Panc1 (cell line): ENCODE data around the gene CORO2B. TPM values are rescaled to one million over a fixed set of nuclear protein-coding genes. Genes with fewer than 3 reads are reported as not detected.

Experiments
- ATAC-seq: fragments of 200-7000 bp; cut with Tn5 transposase; 2 replicates; pipeline ENCODE4 v1.9.1; 2020; ENCODE audit warnings: mild to moderate bottlenecking, moderate library complexity
- BruUV-seq: library from RNA; stranded (reverse); fragments of 400-500 nt; replicated peaks from 2 replicates; lab custom pipeline; 2021; lab: Mats Ljungman, UMichigan
- CTCF ChIA-PET: fragments of 300-600 bp; sonication (Branson Sonifier 250); formaldehyde crosslinking; loops from one replicate; lab custom pipeline; 2022; ENCODE audit warnings: antibody characterized with exemption; lab: Charles Lee
- POLR2A ChIA-PET: fragments of 300-600 bp; sonication (Branson Sonifier 250); formaldehyde crosslinking; loops from one replicate; lab custom pipeline; 2022; ENCODE audit warnings: antibody characterized with exemption; lab: Charles Lee
- DNase-seq: peaks from one replicate; pipeline ENCODE4 v3.0.0-alpha.2; 2010; ENCODE audit warnings: low read depth, low spot score
- H3K27ac ChIP-seq: 2 replicates; pipeline ENCODE4 v1.5.1; 2011; ENCODE audit warnings: mild to moderate bottlenecking, low read length, inconsistent platforms
- H3K27me3 ChIP-seq: fragments of 200-500 bp; sonication (Bioruptor generic); 2 replicates; pipeline ENCODE4 v1.6.0; 2014; ENCODE audit warnings: low read length, inconsistent platforms; ENCODE audit not compliant: control insufficient read depth, insufficient read depth
- H3K36me3 ChIP-seq: fragments of 200-500 bp; sonication (Bioruptor generic); 2 replicates; pipeline ENCODE4 v1.5.1; 2014; ENCODE audit warnings: inconsistent platforms, mild to moderate bottlenecking, low read length, moderate library complexity; ENCODE audit not compliant: control insufficient read depth, insufficient read depth
- H3K4me1 ChIP-seq: 2 replicates; pipeline ENCODE4 v1.5.1; 2011; ENCODE audit warnings: inconsistent platforms, mild to moderate bottlenecking, low read length, moderate library complexity; ENCODE audit not compliant: control insufficient read depth, insufficient read depth
- H3K4me3 ChIP-seq, 2 experiments: 2 replicates each; pipeline ENCODE4 v1.5.1; 2011 to 2012; ENCODE audit warnings: low read depth in 2 of 2, low read length in 2 of 2, mild to moderate bottlenecking in 2 of 2, inconsistent platforms in 1 of 2, moderate library complexity in 1 of 2
- H3K9me3 ChIP-seq: fragments of 200-500 bp; sonication (Bioruptor generic); 2 replicates; pipeline ENCODE4 v1.5.1; 2014; ENCODE audit warnings: low read depth, mild to moderate bottlenecking, inconsistent platforms, low read length, moderate library complexity; ENCODE audit not compliant: control insufficient read depth, insufficient read depth
- POLR2AphosphoS5 ChIP-seq: IDR thresholded peaks from 2 replicates; pipeline ENCODE4 v1.6.1; 2012; ENCODE audit warnings: mild to moderate bottlenecking, low read depth, low read length, moderate library complexity
- SIN3A ChIP-seq: IDR thresholded peaks from 2 replicates; pipeline ENCODE4 v1.6.1; 2012; ENCODE audit warnings: low read depth, mild to moderate bottlenecking, low read length, moderate library complexity, borderline replicate concordance; ENCODE audit not compliant: insufficient read depth
- TCF7L2 ChIP-seq: IDR thresholded peaks from 2 replicates; pipeline ENCODE4 v1.6.1; 2011; ENCODE audit warnings: mild to moderate bottlenecking, low read depth, low read length, inconsistent platforms
- in situ Hi-C: cut with HindIII; loops from 2 replicates; pipeline ENCODE4 v1.10.0; 2016; ENCODE audit warnings: low sequenced_read_pairs, low pct_unique_long_range_greater_than_20kb
- intact Hi-C: fragments of 100-400 bp; cut with micrococcal nuclease; formaldehyde crosslinking; loops from one replicate; pipeline ENCODE4 v1.10.0; 2022; ENCODE audit not compliant: unreplicated experiment
- total RNA-seq: library from RNA; stranded (reverse); gene quantifications from one replicate; pipeline ENCODE4 v1.2.1, GENCODE V29; 2021; ENCODE audit not compliant: unreplicated experiment
- TF ChIP-seq, protein P1 (sequence below): fragments of 450-650 bp; IDR thresholded peaks from 2 replicates; pipeline ENCODE4 v1.5.1; 2017; ENCODE audit warnings: mild to moderate bottlenecking
- TF ChIP-seq, protein P2 (sequence below), 2 experiments: IDR thresholded peaks; 2 replicates each; pipeline ENCODE4 v1.6.1; 2011 to 2012; ENCODE audit warnings: low read depth in 2 of 2, control low read depth in 1 of 2, low read length in 1 of 2, mild to moderate bottlenecking in 1 of 2, moderate library complexity in 1 of 2; ENCODE audit not compliant: insufficient read depth in 1 of 2

The CORO2B gene
- total RNA-seq, 1 experiment from 2014 or later, result 0.36 TPM

DNA sequence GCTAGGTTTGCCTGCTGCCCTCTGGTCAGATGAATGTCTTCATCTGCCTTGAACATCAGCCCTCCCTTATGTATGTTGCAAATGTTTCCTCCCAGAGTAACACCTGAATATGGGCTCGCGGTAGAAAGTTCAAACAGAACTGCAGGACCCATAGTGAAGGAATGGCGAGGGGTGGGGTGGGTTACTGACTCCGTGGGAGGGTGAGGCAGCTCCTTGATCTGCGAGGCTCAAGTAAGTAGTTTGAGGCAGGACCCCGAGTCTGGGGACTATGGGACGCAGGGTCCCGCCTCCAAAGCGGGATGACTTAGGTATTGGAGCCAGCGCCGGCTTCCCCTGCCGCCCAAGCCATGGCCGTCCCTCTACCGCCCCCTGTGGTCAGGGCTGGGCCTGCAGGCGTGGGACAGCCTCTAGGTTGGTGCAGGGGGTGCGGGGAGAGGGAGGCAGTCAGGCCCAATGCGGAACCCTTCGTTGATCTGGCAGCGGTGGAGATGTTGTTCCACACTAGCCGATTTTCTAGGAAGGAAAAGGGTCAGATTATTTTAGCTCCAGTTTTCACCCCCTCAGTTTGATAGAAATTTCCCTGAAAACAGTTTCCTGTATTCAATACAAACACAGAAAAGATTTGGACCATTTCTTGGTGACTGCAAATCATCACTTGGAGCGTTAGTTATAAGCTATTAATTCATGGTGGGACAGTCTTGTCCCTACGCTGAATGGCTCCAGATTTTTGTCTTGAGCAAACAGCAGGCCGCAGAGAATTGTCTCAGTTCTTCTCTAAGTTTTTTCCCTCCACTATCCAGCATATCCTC is 72.3 kb downstream of the CORO2B start:
- Histone ChIP-seq H3K36me3 (no peaks in the 10 kb centered on the region), H3K9me3 (no peaks in the 10 kb centered on the region), H3K4me3 (peak overlapping the region in 1 of 2 experiments; percentile 42; a peak in 2 of 4 replicates), H3K4me1 (no peaks in the 10 kb centered on the region), H3K27ac (no peak overlapping the region), H3K27me3 (no peaks in the 10 kb centered on the region)
- no TSS peak for BruUV-seq
- intact Hi-C loops (no loop called here), in situ Hi-C loops (no loop called here)
- TF ChIP-seq, protein P1, sequence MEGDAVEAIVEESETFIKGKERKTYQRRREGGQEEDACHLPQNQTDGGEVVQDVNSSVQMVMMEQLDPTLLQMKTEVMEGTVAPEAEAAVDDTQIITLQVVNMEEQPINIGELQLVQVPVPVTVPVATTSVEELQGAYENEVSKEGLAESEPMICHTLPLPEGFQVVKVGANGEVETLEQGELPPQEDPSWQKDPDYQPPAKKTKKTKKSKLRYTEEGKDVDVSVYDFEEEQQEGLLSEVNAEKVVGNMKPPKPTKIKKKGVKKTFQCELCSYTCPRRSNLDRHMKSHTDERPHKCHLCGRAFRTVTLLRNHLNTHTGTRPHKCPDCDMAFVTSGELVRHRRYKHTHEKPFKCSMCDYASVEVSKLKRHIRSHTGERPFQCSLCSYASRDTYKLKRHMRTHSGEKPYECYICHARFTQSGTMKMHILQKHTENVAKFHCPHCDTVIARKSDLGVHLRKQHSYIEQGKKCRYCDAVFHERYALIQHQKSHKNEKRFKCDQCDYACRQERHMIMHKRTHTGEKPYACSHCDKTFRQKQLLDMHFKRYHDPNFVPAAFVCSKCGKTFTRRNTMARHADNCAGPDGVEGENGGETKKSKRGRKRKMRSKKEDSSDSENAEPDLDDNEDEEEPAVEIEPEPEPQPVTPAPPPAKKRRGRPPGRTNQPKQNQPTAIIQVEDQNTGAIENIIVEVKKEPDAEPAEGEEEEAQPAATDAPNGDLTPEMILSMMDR, result peak; percentile 97
- TF ChIP-seq SIN3A, result no peak
- ChIA-PET POLR2A (no interaction called here), CTCF (interaction anchor here (0.5 to 1.6 kb wide), 4 partner anchors 11 to 586 kb away, joined by 3 to 13 read pairs (median 4); no protein-coding TSS in a partner anchor)
- no peak for DNase-seq
- peak; percentile 99 for ATAC-seq

DNA sequence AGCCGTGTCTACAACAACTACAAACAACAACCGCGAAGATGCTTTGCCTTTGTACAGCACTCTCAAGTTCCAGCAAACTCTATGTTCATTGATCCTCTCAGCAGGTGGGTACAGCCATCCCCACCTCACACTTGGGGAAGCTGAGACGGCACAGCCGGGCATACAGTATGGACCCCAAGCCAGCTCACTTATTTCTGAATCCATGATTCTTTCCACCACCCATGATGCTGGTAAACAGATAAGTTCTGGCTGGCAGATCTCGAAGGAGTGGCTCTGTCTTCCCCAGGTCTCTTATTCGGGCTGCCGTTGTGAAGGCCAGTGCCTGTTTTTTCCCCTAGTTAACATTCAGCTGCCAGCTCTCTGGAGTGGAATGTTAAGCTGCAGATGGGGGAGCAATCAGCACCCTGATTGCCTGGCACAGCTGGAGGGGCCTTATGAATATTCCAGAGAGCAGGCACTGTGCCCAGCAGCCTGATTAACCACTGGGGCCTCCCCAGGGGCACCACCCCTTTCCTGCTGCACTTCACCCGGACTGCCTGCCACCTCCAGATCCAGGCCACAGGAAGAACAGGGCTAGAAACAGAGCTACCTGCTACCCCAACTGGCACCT is 73.2 kb downstream of the CORO2B start:
- no peak for DNase-seq
- in situ Hi-C loops, result no loop called here

More for the DNA sequence above, 73.2 kb downstream of the CORO2B start:
- POLR2A ChIA-PET, result no interaction called here
- H3K36me3 ChIP-seq, result no peaks in the 10 kb centered on the region
- no peak overlapping the region for H3K27ac ChIP-seq
- CTCF ChIA-PET, result interaction anchor here (0.8 to 1.6 kb wide), 3 partner anchors 10 to 93 kb away, joined by 3 to 13 read pairs (median 3); no protein-coding TSS in a partner anchor
- ATAC-seq, result no peak
- intact Hi-C loops, result no loop called here
- TF ChIP-seq, protein P2, sequence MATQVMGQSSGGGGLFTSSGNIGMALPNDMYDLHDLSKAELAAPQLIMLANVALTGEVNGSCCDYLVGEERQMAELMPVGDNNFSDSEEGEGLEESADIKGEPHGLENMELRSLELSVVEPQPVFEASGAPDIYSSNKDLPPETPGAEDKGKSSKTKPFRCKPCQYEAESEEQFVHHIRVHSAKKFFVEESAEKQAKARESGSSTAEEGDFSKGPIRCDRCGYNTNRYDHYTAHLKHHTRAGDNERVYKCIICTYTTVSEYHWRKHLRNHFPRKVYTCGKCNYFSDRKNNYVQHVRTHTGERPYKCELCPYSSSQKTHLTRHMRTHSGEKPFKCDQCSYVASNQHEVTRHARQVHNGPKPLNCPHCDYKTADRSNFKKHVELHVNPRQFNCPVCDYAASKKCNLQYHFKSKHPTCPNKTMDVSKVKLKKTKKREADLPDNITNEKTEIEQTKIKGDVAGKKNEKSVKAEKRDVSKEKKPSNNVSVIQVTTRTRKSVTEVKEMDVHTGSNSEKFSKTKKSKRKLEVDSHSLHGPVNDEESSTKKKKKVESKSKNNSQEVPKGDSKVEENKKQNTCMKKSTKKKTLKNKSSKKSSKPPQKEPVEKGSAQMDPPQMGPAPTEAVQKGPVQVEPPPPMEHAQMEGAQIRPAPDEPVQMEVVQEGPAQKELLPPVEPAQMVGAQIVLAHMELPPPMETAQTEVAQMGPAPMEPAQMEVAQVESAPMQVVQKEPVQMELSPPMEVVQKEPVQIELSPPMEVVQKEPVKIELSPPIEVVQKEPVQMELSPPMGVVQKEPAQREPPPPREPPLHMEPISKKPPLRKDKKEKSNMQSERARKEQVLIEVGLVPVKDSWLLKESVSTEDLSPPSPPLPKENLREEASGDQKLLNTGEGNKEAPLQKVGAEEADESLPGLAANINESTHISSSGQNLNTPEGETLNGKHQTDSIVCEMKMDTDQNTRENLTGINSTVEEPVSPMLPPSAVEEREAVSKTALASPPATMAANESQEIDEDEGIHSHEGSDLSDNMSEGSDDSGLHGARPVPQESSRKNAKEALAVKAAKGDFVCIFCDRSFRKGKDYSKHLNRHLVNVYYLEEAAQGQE (IDR thresholded peaks at IDR 0.05; ENCODE audit: insufficient read depth in 1 of 2, low read depth in 2 of 2, low read length in 1 of 2), result no peak
- TF ChIP-seq TCF7L2, result no peak
- TF ChIP-seq SIN3A, result no peak
- no peak for TF ChIP-seq POLR2AphosphoS5
- TF ChIP-seq, protein P1, result no peak
- no peak overlapping the region for H3K4me3 ChIP-seq
- H3K4me1 ChIP-seq, result no peaks in the 10 kb centered on the region
- BruUV-seq, result no TSS peak
- no peaks in the 10 kb centered on the region for H3K9me3 ChIP-seq
- no peaks in the 10 kb centered on the region for H3K27me3 ChIP-seq
